ENCODE measurements around the gene GNAI3. TPM values are rescaled to one million over a fixed set of nuclear protein-coding genes. Genes with fewer than 3 reads are reported as not detected.

Gene GNAI3
- total and polyA plus RNA-seq, 10 of the 15 experiments (the other 5 are each of a cell fraction or from before 2014, with no cell fraction given), result 5.9 to 13.8 (median 8.0) TPM

DNA sequence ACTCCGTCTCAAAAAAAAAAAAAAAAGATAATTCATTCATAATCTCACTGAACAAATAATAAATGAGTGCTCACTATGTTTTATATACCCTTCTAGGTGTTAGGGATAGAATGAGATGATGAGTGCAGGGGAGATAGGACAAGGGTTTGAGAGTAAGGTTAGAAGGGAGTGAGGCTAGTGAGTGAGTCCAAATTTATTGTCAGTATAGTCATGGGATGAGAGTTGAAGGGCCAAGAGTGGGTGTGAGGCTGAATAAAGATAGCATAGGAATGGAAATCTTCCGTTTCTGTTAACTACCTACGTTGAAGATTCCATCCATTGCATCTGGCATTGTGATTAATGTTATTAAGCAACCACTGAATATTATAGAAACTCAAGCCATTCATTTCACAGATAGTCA, 16.8 kb downstream of the GNAI3 start:
- Histone ChIP-seq H3K27ac (ENCODE audit: control insufficient read depth, insufficient read depth) (no peak overlapping the region; the same call in 1 of the 2 replicates), H3K36me3 (ENCODE audit: control insufficient read depth in 2 of 2, insufficient read depth in 2 of 2, low read length in 1 of 2) (0 out of 4 replicates have a peak, but pooled peaks cover 0 to 4% of the 10 kb centered on the region in 2 experiments), H3K4me2 (ENCODE audit: control insufficient read depth, insufficient read depth) (peak overlapping the region; percentile 32; the same call in 1 of the 2 replicates), H3K4me1 (ENCODE audit: control insufficient read depth, insufficient read depth, low read length) (peaks cover 19% of the 10 kb centered on the region), H3K4me3 (no peak overlapping the region), H2AFZ (ENCODE audit: control insufficient read depth, low read depth, low read length) (no peak overlapping the region), H4K20me1 (ENCODE audit: control insufficient read depth, insufficient read depth) (no peaks in the 10 kb centered on the region), H3K9ac (ENCODE audit: control insufficient read depth, insufficient read depth, low read length) (no peak overlapping the region), H3K27me3 (replicated peaks in 1 of 2; ENCODE audit: control insufficient read depth in 2 of 2, insufficient read depth in 2 of 2, low read length in 1 of 2) (no peaks in the 10 kb centered on the region), H3K9me3 (replicated peaks; ENCODE audit: control insufficient read depth, insufficient read depth, low read length) (no peaks in the 10 kb centered on the region), H3K79me2 (ENCODE audit: control insufficient read depth, insufficient read depth, low read length) (peaks cover 90% of the 10 kb centered on the region)
- ChIA-PET POLR2A (interaction anchor here (0.5 to 0.6 kb wide), 2 partner anchors 12 to 56 kb away, joined by 3 to 4 read pairs; no protein-coding TSS in a partner anchor), SMC1A (ENCODE audit: uncharacterized antibody, unreplicated experiment) (interaction anchor here (0.7 to 1.2 kb wide), 4 partner anchors 11 to 54 kb away, joined by 3 to 4 read pairs (median 3); partner anchors contain the start of genes AMPD2 and GNAT2), CTCF (interaction anchor here (0.8 to 1.3 kb wide), 2 partner anchors 12 to 65 kb away, joined by 3 read pairs; no protein-coding TSS in a partner anchor), RAD21 (ENCODE audit: unreplicated experiment) (no interaction called here)
- no TSS peak for BruUV-seq (replicated peaks)
- in situ Hi-C loops (cut with MboI) (no loop called here), intact Hi-C loops (cut with micrococcal nuclease; ENCODE audit: unreplicated experiment) (no loop called here)
- 98% methylated on average over 3 of the region's 3 CpGs for WGBS (ENCODE audit: insufficient coverage, insufficient replicate concordance, low lambda C conversion rate, missing lambda C conversion rate)
- DNase-seq (ENCODE audit: low read depth, low spot score) (no peak), FAIRE-seq (no peak), ATAC-seq (no peak)
- no peak for TF ChIP-seq TAF1 (IDR thresholded peaks at IDR 0.05; ENCODE audit: borderline replicate concordance, low read depth, low read length)
- TF ChIP-seq MTA2 (IDR thresholded peaks at IDR 0.05; ENCODE audit: low read depth), result no peak
- TF ChIP-seq MYB (IDR thresholded peaks at IDR 0.05; ENCODE audit: borderline replicate concordance, low read depth, low read length), result no peak
- no peak for TF ChIP-seq CBX3 (IDR thresholded peaks at IDR 0.05; ENCODE audit: borderline replicate concordance, low read depth)

DNA sequence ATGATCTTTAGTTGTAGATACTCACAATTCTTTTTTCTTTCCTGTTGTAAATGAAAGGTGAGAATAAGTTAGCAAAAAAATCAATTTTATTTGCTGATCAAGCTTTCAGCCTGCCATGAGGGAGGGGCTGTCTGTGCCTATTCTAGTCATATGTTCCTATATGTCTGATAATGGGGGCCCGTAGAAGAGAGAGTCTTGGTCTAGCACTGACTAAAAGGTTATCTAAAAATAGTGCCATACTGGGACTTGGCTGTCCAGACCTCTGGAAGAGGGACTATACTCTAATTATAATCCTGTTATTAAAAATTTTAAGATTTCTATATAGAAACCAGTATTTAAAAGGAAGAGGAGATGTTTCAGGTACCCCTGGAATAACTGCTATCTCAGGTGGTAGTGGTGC, 18.6 kb downstream of the GNAI3 start:
- in situ Hi-C loops (cut with MboI) (no loop called here), intact Hi-C loops (cut with micrococcal nuclease; ENCODE audit: unreplicated experiment) (no loop called here)
- no peak overlapping the region for H3K27ac ChIP-seq (ENCODE audit: control insufficient read depth, insufficient read depth)
- no peaks in the 10 kb centered on the region for H3K27me3 ChIP-seq (replicated peaks in 1 of 2; ENCODE audit: control insufficient read depth in 2 of 2, insufficient read depth in 2 of 2, low read length in 1 of 2)
- H3K36me3 ChIP-seq (ENCODE audit: control insufficient read depth in 2 of 2, insufficient read depth in 2 of 2, low read length in 1 of 2), result 0 out of 4 replicates have a peak, but pooled peaks cover 0 to 4% of the 10 kb centered on the region in 2 experiments
- FAIRE-seq (no peak), ATAC-seq (no peak), DNase-seq (ENCODE audit: low read depth, low spot score) (no peak)
- no TSS peak for BruUV-seq (replicated peaks)
- POLR2A ChIA-PET, result no interaction called here
- RAD21 ChIA-PET (ENCODE audit: unreplicated experiment), result no interaction called here
- peaks cover 19% of the 10 kb centered on the region for H3K4me1 ChIP-seq (ENCODE audit: control insufficient read depth, insufficient read depth, low read length)
- SMC1A ChIA-PET (ENCODE audit: uncharacterized antibody, unreplicated experiment), result no interaction called here
- TF ChIP-seq NR2C2 (IDR thresholded peaks at IDR 0.05; ENCODE audit: borderline replicate concordance, control insufficient read depth, insufficient read length, low read depth) (no peak), ASH2L (IDR thresholded peaks at IDR 0.05; ENCODE audit: borderline replicate concordance, low read depth) (no peak), NFIC (IDR thresholded peaks at IDR 0.05; ENCODE audit: low read depth, low read length) (no peak), CHD1 (IDR thresholded peaks at IDR 0.05; ENCODE audit: low read depth, low read length) (no peak), TCF3 (IDR thresholded peaks at IDR 0.05; ENCODE audit: borderline replicate concordance, insufficient read depth, low read depth, low read length) (no peak), HDAC2 (IDR thresholded peaks at IDR 0.05) (no peak), RELA (IDR thresholded peaks at IDR 0.05; ENCODE audit: borderline replicate concordance, partially characterized antibody) (no peak), DPF2 (IDR thresholded peaks at IDR 0.05) (no peak)
- TF ChIP-seq, protein P1, sequence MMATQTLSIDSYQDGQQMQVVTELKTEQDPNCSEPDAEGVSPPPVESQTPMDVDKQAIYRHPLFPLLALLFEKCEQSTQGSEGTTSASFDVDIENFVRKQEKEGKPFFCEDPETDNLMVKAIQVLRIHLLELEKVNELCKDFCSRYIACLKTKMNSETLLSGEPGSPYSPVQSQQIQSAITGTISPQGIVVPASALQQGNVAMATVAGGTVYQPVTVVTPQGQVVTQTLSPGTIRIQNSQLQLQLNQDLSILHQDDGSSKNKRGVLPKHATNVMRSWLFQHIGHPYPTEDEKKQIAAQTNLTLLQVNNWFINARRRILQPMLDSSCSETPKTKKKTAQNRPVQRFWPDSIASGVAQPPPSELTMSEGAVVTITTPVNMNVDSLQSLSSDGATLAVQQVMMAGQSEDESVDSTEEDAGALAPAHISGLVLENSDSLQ (IDR thresholded peaks at IDR 0.05), result no peak
- TF ChIP-seq, protein P2, sequence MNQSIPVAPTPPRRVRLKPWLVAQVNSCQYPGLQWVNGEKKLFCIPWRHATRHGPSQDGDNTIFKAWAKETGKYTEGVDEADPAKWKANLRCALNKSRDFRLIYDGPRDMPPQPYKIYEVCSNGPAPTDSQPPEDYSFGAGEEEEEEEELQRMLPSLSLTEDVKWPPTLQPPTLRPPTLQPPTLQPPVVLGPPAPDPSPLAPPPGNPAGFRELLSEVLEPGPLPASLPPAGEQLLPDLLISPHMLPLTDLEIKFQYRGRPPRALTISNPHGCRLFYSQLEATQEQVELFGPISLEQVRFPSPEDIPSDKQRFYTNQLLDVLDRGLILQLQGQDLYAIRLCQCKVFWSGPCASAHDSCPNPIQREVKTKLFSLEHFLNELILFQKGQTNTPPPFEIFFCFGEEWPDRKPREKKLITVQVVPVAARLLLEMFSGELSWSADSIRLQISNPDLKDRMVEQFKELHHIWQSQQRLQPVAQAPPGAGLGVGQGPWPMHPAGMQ (IDR thresholded peaks at IDR 0.05; ENCODE audit: borderline replicate concordance), result no peak
- H3K9ac ChIP-seq (ENCODE audit: control insufficient read depth, insufficient read depth, low read length), result no peak overlapping the region
- no peaks in the 10 kb centered on the region for H3K9me3 ChIP-seq (replicated peaks; ENCODE audit: control insufficient read depth, insufficient read depth, low read length)
- H2AFZ ChIP-seq (ENCODE audit: control insufficient read depth, low read depth, low read length), result no peak overlapping the region
- CTCF ChIA-PET, result interaction anchor here (1.1 to 4.3 kb wide), 2 partner anchors 14 to 73 kb away, joined by 3 to 16 read pairs; no protein-coding TSS in a partner anchor
- H3K4me3 ChIP-seq, result no peak overlapping the region
- H3K4me2 ChIP-seq (ENCODE audit: control insufficient read depth, insufficient read depth), result no peak overlapping the region
- H4K20me1 ChIP-seq (ENCODE audit: control insufficient read depth, insufficient read depth), result no peaks in the 10 kb centered on the region
- peaks cover 85% of the 10 kb centered on the region for H3K79me2 ChIP-seq (ENCODE audit: control insufficient read depth, insufficient read depth, low read length)
- 59% methylated on average over 1 of the region's 1 CpG for WGBS (ENCODE audit: insufficient coverage, insufficient replicate concordance, low lambda C conversion rate, missing lambda C conversion rate)
